H9 (cell line): ENCODE data around the gene FAM228A. TPM values are rescaled to one million over a fixed set of nuclear protein-coding genes. Genes with fewer than 3 reads are reported as not detected.

Experiments
- DNase-seq: peaks from one replicate; pipeline ENCODE4 v3.0.0-alpha.2; 2017
- H2AFZ ChIP-seq: one replicate; pipeline ENCODE4 v1.6.1; 2013; ENCODE audit warnings: mild to moderate bottlenecking, low read length, control low read depth, moderate library complexity
- H2AK5ac ChIP-seq: 2 replicates; pipeline ENCODE4 v1.6.1; 2013; ENCODE audit warnings: low read length, control low read depth, mixed read lengths; ENCODE audit not compliant: insufficient read length
- H2BK120ac ChIP-seq: one replicate; pipeline ENCODE4 v1.6.1; 2013; ENCODE audit warnings: low read depth, mild to moderate bottlenecking, low read length, control low read depth, inconsistent platforms; ENCODE audit not compliant: poor library complexity, severe bottlenecking
- H2BK12ac ChIP-seq: 2 replicates; pipeline ENCODE4 v1.6.1; 2013; ENCODE audit warnings: low read length, control low read depth, mixed read lengths, low read depth; ENCODE audit not compliant: insufficient read length
- H2BK15ac ChIP-seq: 2 replicates; pipeline ENCODE4 v1.6.1; 2013; ENCODE audit warnings: low read depth, low read length, control low read depth
- H2BK20ac ChIP-seq: one replicate; pipeline ENCODE4 v1.6.1; 2013; ENCODE audit warnings: low read depth, mild to moderate bottlenecking, low read length, control low read depth, inconsistent platforms; ENCODE audit not compliant: poor library complexity, severe bottlenecking
- H2BK5ac ChIP-seq: 2 replicates; pipeline ENCODE4 v1.6.1; 2013; ENCODE audit warnings: low read length, control low read depth, mixed read lengths; ENCODE audit not compliant: insufficient read length
- H3K14ac ChIP-seq: 2 replicates; pipeline ENCODE4 v1.6.1; 2013; ENCODE audit warnings: low read length, control low read depth; ENCODE audit not compliant: insufficient read depth
- H3K18ac ChIP-seq: 2 replicates; pipeline ENCODE4 v1.6.1; 2013; ENCODE audit warnings: low read depth, mild to moderate bottlenecking, mixed read lengths, low read length, control low read depth; ENCODE audit not compliant: insufficient read length
- H3K23ac ChIP-seq: 2 replicates; pipeline ENCODE4 v1.6.1; 2013; ENCODE audit warnings: low read length, control low read depth, mixed read lengths, low read depth; ENCODE audit not compliant: insufficient read length
- H3K23me2 ChIP-seq: 2 replicates; pipeline ENCODE4 v1.6.1; 2013; ENCODE audit warnings: low read depth, mild to moderate bottlenecking, mixed read lengths, low read length, control low read depth; ENCODE audit not compliant: insufficient read length, poor library complexity, severe bottlenecking
- H3K27ac ChIP-seq: 2 replicates; pipeline ENCODE4 v1.5.1; 2013; ENCODE audit warnings: low read length, control low read depth, mixed read lengths, low read depth; ENCODE audit not compliant: insufficient read length
- H3K27me3 ChIP-seq: 2 replicates; pipeline ENCODE4 v1.6.1; 2013; ENCODE audit warnings: low read length, control low read depth, inconsistent platforms; ENCODE audit not compliant: insufficient read depth
- H3K4ac ChIP-seq: 2 replicates; pipeline ENCODE4 v1.6.1; 2013; ENCODE audit warnings: low read depth, mild to moderate bottlenecking, control low read depth, inconsistent platforms, low read length, moderate library complexity
- H3K4me1 ChIP-seq: 2 replicates; pipeline ENCODE4 v1.6.1; 2013; ENCODE audit warnings: low read length, control low read depth, inconsistent platforms; ENCODE audit not compliant: insufficient read depth
- H3K4me2 ChIP-seq: 2 replicates; pipeline ENCODE4 v1.6.1; 2013; ENCODE audit warnings: low read length, control low read depth, mixed read lengths; ENCODE audit not compliant: insufficient read length, insufficient read depth
- H3K56ac ChIP-seq: 2 replicates; pipeline ENCODE4 v1.6.1; 2013; ENCODE audit warnings: low read depth, mild to moderate bottlenecking, mixed read lengths, low read length, control low read depth; ENCODE audit not compliant: insufficient read length
- H3K79me1 ChIP-seq: 2 replicates; pipeline ENCODE4 v1.6.1; 2013; ENCODE audit warnings: low read depth, mild to moderate bottlenecking, moderate library complexity, low read length, control low read depth, inconsistent platforms; ENCODE audit not compliant: insufficient read depth, poor library complexity, severe bottlenecking
- H3K79me2 ChIP-seq: 2 replicates; pipeline ENCODE4 v1.6.1; 2013; ENCODE audit warnings: low read length, control low read depth, inconsistent platforms; ENCODE audit not compliant: insufficient read depth
- H3K9ac ChIP-seq: 2 replicates; pipeline ENCODE4 v1.6.1; 2013; ENCODE audit warnings: low read length, control low read depth, mixed read lengths; ENCODE audit not compliant: insufficient read length; ENCODE audit errors: extremely low read depth
- H3K9me3 ChIP-seq: one replicate; pipeline ENCODE4 v1.6.1; 2013; ENCODE audit warnings: low read depth, low read length, inconsistent platforms; ENCODE audit not compliant: control insufficient read depth
- H3T11ph ChIP-seq: one replicate; pipeline ENCODE4 v1.6.1; 2013; ENCODE audit warnings: mild to moderate bottlenecking, low read length, control low read depth, inconsistent platforms
- H4K20me1 ChIP-seq: one replicate; pipeline ENCODE4 v1.6.1; 2013; ENCODE audit not compliant: control insufficient read depth, insufficient read length, insufficient read depth
- H4K5ac ChIP-seq: 2 replicates; pipeline ENCODE4 v1.6.1; 2013; ENCODE audit warnings: low read depth, mild to moderate bottlenecking, mixed read lengths, low read length, control low read depth; ENCODE audit not compliant: insufficient read length
- H4K8ac ChIP-seq: replicated peaks from 2 replicates; pipeline ENCODE4 v1.6.1; 2013; ENCODE audit warnings: low read length, control low read depth, mixed read lengths, low read depth; ENCODE audit not compliant: insufficient read length
- H4K91ac ChIP-seq: 2 replicates; pipeline ENCODE4 v1.6.1; 2013; ENCODE audit warnings: low read depth, mild to moderate bottlenecking, moderate library complexity, mixed read lengths, low read length, control low read depth; ENCODE audit not compliant: insufficient read length
- H3K27ac Mint-ChIP-seq, 3 experiments: 2 replicates in 2 of 3; 3 replicates in 1 of 3; pipeline ENCODE4 v1.8.0; 2020 to 2021; ENCODE audit warnings: mixed read lengths in 3 of 3, mild to moderate bottlenecking in 1 of 3, moderate library complexity in 1 of 3
- H3K27me3 Mint-ChIP-seq: 2 replicates; pipeline ENCODE4 v1.8.0; 2021; ENCODE audit warnings: low read depth, mild to moderate bottlenecking, moderate library complexity, mixed read lengths
- H3K36me3 Mint-ChIP-seq, 3 experiments: 2 replicates in 2 of 3; 3 replicates in 1 of 3; pipeline ENCODE4 v1.8.0; 2020 to 2021; ENCODE audit warnings: low read depth in 3 of 3, mixed read lengths in 3 of 3; ENCODE audit not compliant: insufficient read depth in 1 of 3
- H3K4me1 Mint-ChIP-seq, 2 experiments: 2 replicates each; pipeline ENCODE4 v1.8.0; 2020; ENCODE audit warnings: mixed read lengths in 2 of 2
- H3K4me3 Mint-ChIP-seq, 2 experiments: 2 replicates in 1 of 2; 3 replicates in 1 of 2; pipeline ENCODE4 v1.8.0; 2020 to 2021; ENCODE audit warnings: mild to moderate bottlenecking in 2 of 2, mixed read lengths in 2 of 2, moderate library complexity in 1 of 2
- H3K9me3 Mint-ChIP-seq, 2 experiments: 2 replicates in 1 of 2; 3 replicates in 1 of 2; pipeline ENCODE4 v1.8.0; 2020; ENCODE audit warnings: mild to moderate bottlenecking in 2 of 2, mixed read lengths in 2 of 2, moderate library complexity in 1 of 2
- CTCF ChIP-seq: fragments of 200-600 bp; sonication (generic); conservative IDR thresholded peaks from 3 replicates; pipeline ENCODE4 v1.8.0; 2021; ENCODE audit warnings: antibody characterized with exemption, mild to moderate bottlenecking
- WGBS: extraction: QIAGEN DNeasy Blood & Tissue Kit; methylation state at CpG from one replicate; pipeline ENCODE4 v1.1.7; 2013; ENCODE audit warnings: missing lambda C conversion rate, low lambda C conversion rate, mixed read lengths; ENCODE audit not compliant: insufficient read length; ENCODE audit errors: extremely low coverage; 5-methylcytosine and 5-hydroxymethylcytosine counted together
- total RNA-seq: library from RNA; stranded (reverse); gene quantifications from 2 replicates; pipeline ENCODE4 v1.2.1, GENCODE V29; 2021

Gene FAM228A
- total RNA-seq, 1 experiment from 2014 or later = not detected

GRCh38 chr2:24238158-24238557 is 63.3 kb downstream of the FAM228A start:
- H3K4me2 ChIP-seq = no peak overlapping the region
- H2BK20ac ChIP-seq = no peak overlapping the region
- DNase-seq = no peak
- H3K27me3 Mint-ChIP-seq = no peaks in the 10 kb centered on the region
- H3K27ac ChIP-seq = no peak overlapping the region
- no peak overlapping the region; a peak in 1 of 7 replicates for H3K27ac Mint-ChIP-seq
- no peak overlapping the region for H3K4ac ChIP-seq
- H4K20me1 ChIP-seq = no peaks in the 10 kb centered on the region
- no peak overlapping the region for H2BK120ac ChIP-seq
- H4K91ac ChIP-seq = no peak overlapping the region
- H2AFZ ChIP-seq = no peak overlapping the region
- H3K4me1 ChIP-seq = no peaks in the 10 kb centered on the region
- no peaks in the 10 kb centered on the region for H3K23me2 ChIP-seq
- H3K36me3 Mint-ChIP-seq = no peaks in the 10 kb centered on the region
- H3K79me2 ChIP-seq = no peaks in the 10 kb centered on the region
- H2BK5ac ChIP-seq = no peak overlapping the region
- H3K23ac ChIP-seq = no peak overlapping the region
- no CpG with 5 or more reads among the region's 2 CpGs for WGBS
- no peak overlapping the region for H2AK5ac ChIP-seq
- H2BK12ac ChIP-seq = no peak overlapping the region
- no peak for TF ChIP-seq CTCF
- no peak overlapping the region for H3T11ph ChIP-seq
- no peak overlapping the region for H3K9ac ChIP-seq
- no peaks in the 10 kb centered on the region for H3K79me1 ChIP-seq
- H3K4me3 Mint-ChIP-seq = no peak overlapping the region
- no peak overlapping the region for H3K14ac ChIP-seq
- no peaks in the 10 kb centered on the region for H3K9me3 Mint-ChIP-seq
- H2BK15ac ChIP-seq = no peak overlapping the region
- no peak overlapping the region for H4K8ac ChIP-seq
- no peaks in the 10 kb centered on the region for H3K9me3 ChIP-seq
- H3K27me3 ChIP-seq = no peaks in the 10 kb centered on the region
- H3K56ac ChIP-seq = no peak overlapping the region
- H4K5ac ChIP-seq = no peak overlapping the region
- no peak overlapping the region for H3K18ac ChIP-seq
- peaks cover 2 to 3% of the 10 kb centered on the region in 2 experiments for H3K4me1 Mint-ChIP-seq
